Mesothelial cell of epicardium (in vitro differentiated cells): ENCODE measurements around the gene SDK1. TPM values are rescaled to one million over a fixed set of nuclear protein-coding genes. Genes with fewer than 3 reads are reported as not detected.

ENCODE experiments used
- DNase-seq, 2 experiments: peaks; one replicate each; pipeline ENCODE4 v3.0.0; 2021; ENCODE audit warnings: low spot score in 2 of 2; ENCODE audit not compliant: unreplicated experiment in 2 of 2
- H3K27ac Mint-ChIP-seq: 2 replicates; pipeline ENCODE4 v1.8.0; 2021; ENCODE audit warnings: mixed read lengths
- H3K27me3 Mint-ChIP-seq: 2 replicates; pipeline ENCODE4 v1.8.0; 2021; ENCODE audit warnings: low read depth, mixed read lengths
- H3K36me3 Mint-ChIP-seq: 2 replicates; pipeline ENCODE4 v1.8.0; 2021; ENCODE audit warnings: mixed read lengths
- H3K4me1 Mint-ChIP-seq: 2 replicates; pipeline ENCODE4 v1.8.0; 2021; ENCODE audit warnings: mixed read lengths
- H3K4me3 Mint-ChIP-seq: 2 replicates; pipeline ENCODE4 v1.8.0; 2021; ENCODE audit warnings: mild to moderate bottlenecking, moderate library complexity, mixed read lengths
- H3K9me3 Mint-ChIP-seq: 2 replicates; pipeline ENCODE4 v1.8.0; 2021; ENCODE audit warnings: mixed read lengths
- total RNA-seq: library from RNA; stranded (reverse); gene quantifications from 3 replicates; pipeline ENCODE4 v1.2.1, GENCODE V29; 2021
- TF ChIP-seq, protein P1 (sequence below): fragments of 200-600 bp; sonication (generic); IDR thresholded peaks from one replicate; pipeline ENCODE4 v1.5.0; 2021; ENCODE audit warnings: antibody characterized with exemption; ENCODE audit not compliant: unreplicated experiment

SDK1 gene
- total RNA-seq, 1 donor from 2014 or later: 12.8 TPM

- no peak for DNase-seq
- Mint-ChIP-seq H3K27me3 (no peaks in the 10 kb centered on the region), H3K9me3 (no peaks in the 10 kb centered on the region), H3K4me1 (peaks cover 11% of the 10 kb centered on the region), H3K4me3 (no peak overlapping the region), H3K27ac (no peak overlapping the region), H3K36me3 (no peaks in the 10 kb centered on the region)
- TF ChIP-seq, protein P1, sequence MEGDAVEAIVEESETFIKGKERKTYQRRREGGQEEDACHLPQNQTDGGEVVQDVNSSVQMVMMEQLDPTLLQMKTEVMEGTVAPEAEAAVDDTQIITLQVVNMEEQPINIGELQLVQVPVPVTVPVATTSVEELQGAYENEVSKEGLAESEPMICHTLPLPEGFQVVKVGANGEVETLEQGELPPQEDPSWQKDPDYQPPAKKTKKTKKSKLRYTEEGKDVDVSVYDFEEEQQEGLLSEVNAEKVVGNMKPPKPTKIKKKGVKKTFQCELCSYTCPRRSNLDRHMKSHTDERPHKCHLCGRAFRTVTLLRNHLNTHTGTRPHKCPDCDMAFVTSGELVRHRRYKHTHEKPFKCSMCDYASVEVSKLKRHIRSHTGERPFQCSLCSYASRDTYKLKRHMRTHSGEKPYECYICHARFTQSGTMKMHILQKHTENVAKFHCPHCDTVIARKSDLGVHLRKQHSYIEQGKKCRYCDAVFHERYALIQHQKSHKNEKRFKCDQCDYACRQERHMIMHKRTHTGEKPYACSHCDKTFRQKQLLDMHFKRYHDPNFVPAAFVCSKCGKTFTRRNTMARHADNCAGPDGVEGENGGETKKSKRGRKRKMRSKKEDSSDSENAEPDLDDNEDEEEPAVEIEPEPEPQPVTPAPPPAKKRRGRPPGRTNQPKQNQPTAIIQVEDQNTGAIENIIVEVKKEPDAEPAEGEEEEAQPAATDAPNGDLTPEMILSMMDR: no peak
These were observed 592.7 kb downstream of the SDK1 start for GRCh38 chr7:3893789-3894153.

DNA sequence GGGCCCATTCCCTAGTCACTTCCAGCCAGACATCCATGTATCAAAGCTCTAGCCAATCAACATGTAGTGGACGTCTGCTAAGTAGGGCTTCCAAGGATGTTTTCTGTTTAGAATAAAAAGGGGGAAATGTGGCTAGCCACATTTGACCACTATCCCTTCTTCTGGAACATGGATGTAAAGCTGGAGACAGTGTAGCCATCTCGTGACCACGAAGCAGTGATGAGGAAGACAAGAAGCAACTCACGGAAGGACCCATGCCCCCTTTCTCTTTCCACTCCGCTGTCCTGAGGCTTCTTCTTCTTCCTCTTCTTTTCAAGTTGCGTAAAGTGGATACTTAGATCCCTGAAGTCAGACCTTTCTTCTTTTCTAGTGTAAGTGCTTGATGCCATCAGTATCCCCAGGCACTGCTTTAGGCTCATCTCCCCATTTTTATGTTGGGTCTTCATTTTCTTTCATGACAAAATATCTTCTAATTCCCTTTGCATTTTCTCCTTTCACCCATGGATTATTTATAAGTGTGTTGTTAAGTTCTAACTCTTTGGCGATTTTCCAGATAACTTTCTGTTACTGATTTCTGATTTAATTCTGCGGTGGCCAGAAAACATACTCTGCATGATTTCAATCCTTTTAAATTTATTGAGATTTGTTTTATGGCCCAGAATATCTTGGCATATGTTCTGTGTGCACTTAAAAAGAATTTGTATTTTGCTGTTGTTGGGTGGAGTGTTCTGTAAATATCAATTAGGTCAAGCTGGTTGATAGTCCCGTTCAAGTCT lies 594.5 kb downstream of the SDK1 start:
- Mint-ChIP-seq H3K9me3 (no peaks in the 10 kb centered on the region), H3K27ac (no peak overlapping the region), H3K4me3 (no peak overlapping the region), H3K36me3 (no peaks in the 10 kb centered on the region), H3K27me3 (no peaks in the 10 kb centered on the region), H3K4me1 (peaks cover 11% of the 10 kb centered on the region)
- TF ChIP-seq, protein P1: no peak
- no peak for DNase-seq

GRCh38 chr7:3896169-3896765 lies 595.2 kb downstream of the SDK1 start:
- Mint-ChIP-seq H3K27me3 (no peaks in the 10 kb centered on the region), H3K9me3 (no peaks in the 10 kb centered on the region), H3K27ac (no peak overlapping the region), H3K4me1 (peaks cover 11% of the 10 kb centered on the region), H3K36me3 (no peaks in the 10 kb centered on the region), H3K4me3 (no peak overlapping the region)
- DNase-seq: no peak
- TF ChIP-seq, protein P1: no peak

DNA sequence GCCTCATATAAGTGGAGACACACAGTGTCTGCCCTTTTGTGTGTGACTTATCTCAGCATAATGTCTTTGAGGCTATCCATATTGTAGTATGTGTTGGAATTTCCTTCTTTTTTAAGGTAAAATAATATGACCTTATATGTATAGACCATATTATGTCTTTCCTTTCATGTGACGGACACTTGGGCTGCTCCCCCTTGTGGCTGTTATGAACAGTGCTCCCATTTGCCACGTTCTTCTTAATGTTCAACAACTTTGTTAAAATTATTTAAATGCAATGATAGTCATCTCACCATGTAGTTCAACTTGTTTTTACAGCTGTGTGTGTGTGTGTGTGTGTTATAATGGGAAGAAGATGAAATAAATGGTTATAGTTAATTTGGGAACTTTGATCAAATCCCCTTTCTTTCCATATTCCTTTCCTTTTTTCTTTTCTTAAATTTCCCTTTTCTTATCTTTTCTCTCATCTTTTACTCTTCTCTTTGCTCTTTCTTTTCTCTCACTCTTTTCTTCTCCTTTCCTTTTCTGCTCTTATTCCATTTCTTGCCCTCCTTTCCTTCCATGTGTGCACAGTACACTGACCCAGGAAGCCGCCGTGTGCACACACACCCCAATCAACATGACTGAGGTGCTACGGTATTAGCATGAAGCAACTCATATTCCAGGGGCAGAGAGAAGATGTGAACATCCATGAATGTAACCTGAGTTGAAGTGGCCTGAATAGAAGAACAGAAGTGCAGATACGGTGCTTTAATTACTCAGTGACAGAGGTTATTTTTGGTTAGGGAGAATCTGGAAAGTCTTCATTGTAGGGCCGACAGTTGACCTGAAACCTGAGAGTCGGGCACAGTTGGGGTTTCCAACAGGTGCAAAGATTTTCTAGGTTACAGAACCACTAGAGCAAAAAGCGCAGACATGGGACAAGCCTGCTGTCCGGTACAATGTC lies 596.6 kb downstream of the SDK1 start:
- H3K4me1 Mint-ChIP-seq: peaks cover 11% of the 10 kb centered on the region
- no peak for DNase-seq

GRCh38 chr7:3899559-3899991 lies 598.5 kb downstream of the SDK1 start:
- TF ChIP-seq, protein P1: no peak
- no peaks in the 10 kb centered on the region for H3K27me3 Mint-ChIP-seq
- H3K4me1 Mint-ChIP-seq: peaks cover 11% of the 10 kb centered on the region
- H3K4me3 Mint-ChIP-seq: no peak overlapping the region
- H3K36me3 Mint-ChIP-seq: no peaks in the 10 kb centered on the region
- no peak overlapping the region for H3K27ac Mint-ChIP-seq
- no peaks in the 10 kb centered on the region for H3K9me3 Mint-ChIP-seq
- DNase-seq: no peak

More for the DNA sequence above, 596.6 kb downstream of the SDK1 start:
- Mint-ChIP-seq H3K36me3 (no peaks in the 10 kb centered on the region), H3K27ac (no peak overlapping the region), H3K27me3 (no peaks in the 10 kb centered on the region), H3K4me3 (no peak overlapping the region), H3K9me3 (no peaks in the 10 kb centered on the region)
- TF ChIP-seq, protein P1: peak; percentile 84
